Gastroesophageal sphincter (tissue), 3 donors: ENCODE results near the gene GPC1.

ENCODE experiments used
- EP300 ChIP-seq: sonication (generic); formaldehyde crosslinking; IDR thresholded peaks from one replicate; pipeline ENCODE4 v1.6.1; 2017; ENCODE audit warnings: antibody characterized with exemption, mild to moderate bottlenecking
- POLR2A ChIP-seq, 2 donors: fragments of 450-650 bp; IDR thresholded peaks; one replicate each; pipeline ENCODE4 v1.6.1; 2017; ENCODE audit warnings: antibody characterized with exemption in 2 of 2, mild to moderate bottlenecking in 2 of 2, moderate library complexity in 1 of 2
- POLR2AphosphoS5 ChIP-seq: sonication (generic); formaldehyde crosslinking; IDR thresholded peaks from one replicate; pipeline ENCODE4 v1.6.1; 2017; ENCODE audit warnings: antibody characterized with exemption
- TF ChIP-seq, protein P1 (sequence below), 4 experiments: fragments of 200-600 bp in 2 of 4; fragments of 450-650 bp in 2 of 4; sonication (generic) in 1 of 4; IDR thresholded peaks; one replicate each; pipeline ENCODE4 v1.5.1; 2017 to 2019; ENCODE audit warnings: antibody characterized with exemption in 4 of 4, mild to moderate bottlenecking in 2 of 4, moderate library complexity in 2 of 4

DNA sequence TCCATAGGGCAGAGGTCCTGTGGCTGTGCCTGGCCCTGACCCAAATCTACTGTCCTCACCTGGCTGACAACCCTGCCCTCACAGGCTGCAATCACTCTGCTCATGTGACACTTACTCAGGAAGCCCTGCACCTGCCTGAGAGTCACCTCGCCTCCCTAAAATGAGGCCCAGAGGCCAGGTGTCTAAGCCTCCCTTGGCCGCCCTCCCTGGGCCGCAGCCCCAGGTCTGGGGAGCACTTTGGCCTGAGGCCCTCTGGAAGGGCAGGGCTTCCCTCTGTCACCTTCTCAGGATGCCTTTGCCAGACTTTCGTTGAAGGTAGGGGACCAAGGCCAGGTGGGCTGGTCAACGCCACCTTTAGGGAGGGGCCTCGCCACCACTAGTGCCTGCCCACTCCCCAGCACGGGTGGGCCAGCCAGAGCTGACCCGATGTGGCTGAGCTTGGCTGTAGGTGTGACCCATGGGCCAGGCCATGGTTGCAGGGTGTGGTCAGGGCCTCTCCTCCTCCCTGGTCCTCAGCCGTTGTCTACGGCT, 6.1 kb upstream of the GPC1 start:
- TF ChIP-seq, protein P1, sequence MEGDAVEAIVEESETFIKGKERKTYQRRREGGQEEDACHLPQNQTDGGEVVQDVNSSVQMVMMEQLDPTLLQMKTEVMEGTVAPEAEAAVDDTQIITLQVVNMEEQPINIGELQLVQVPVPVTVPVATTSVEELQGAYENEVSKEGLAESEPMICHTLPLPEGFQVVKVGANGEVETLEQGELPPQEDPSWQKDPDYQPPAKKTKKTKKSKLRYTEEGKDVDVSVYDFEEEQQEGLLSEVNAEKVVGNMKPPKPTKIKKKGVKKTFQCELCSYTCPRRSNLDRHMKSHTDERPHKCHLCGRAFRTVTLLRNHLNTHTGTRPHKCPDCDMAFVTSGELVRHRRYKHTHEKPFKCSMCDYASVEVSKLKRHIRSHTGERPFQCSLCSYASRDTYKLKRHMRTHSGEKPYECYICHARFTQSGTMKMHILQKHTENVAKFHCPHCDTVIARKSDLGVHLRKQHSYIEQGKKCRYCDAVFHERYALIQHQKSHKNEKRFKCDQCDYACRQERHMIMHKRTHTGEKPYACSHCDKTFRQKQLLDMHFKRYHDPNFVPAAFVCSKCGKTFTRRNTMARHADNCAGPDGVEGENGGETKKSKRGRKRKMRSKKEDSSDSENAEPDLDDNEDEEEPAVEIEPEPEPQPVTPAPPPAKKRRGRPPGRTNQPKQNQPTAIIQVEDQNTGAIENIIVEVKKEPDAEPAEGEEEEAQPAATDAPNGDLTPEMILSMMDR (IDR thresholded peaks at IDR 0.05): no peak
- TF ChIP-seq POLR2A (IDR thresholded peaks at IDR 0.05): no peak
- TF ChIP-seq POLR2AphosphoS5: no peak
- TF ChIP-seq EP300: no peak
